GM11168 (cell line): ENCODE data around the gene NPIPB12.
"Not testable (repeated sequence)": the region's sequence is repeated elsewhere in the genome, so short reads cannot be mapped to it uniquely, and the experiment has no call there.

Experiments used
- in situ Hi-C: fragments of 300-500 bp; cut with MboI; formaldehyde crosslinking; loops from one replicate; pipeline ENCODE4 v1.12.0; 2022; ENCODE audit warnings: low sequenced_read_pairs; ENCODE audit not compliant: unreplicated experiment

Gene NPIPB12

DNA sequence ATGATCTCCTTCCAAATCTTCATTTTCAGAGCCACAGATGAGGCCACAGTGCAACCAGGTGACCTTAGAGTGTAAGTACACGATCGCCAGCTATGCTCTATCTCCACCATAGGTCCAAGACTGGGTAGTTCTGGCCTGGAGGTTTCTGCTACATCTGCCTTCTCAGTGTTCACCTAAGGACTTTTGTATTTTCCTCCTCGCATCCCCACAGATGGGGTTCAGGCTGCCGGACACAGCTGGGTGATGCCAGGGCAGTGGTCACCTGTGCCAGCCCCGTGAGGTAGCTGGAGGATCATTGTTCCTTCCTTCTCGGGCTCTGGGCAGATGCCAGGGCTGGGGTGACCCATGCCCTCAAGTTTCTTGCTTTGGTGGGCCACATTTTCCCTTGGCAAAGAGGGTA lies at the start of gene NPIPB12:
NPIPB12 (minus strand) TSS at position 101 of the 400 bp plus-strand sequence.
- in situ Hi-C loops: not testable (repeated sequence)

DNA sequence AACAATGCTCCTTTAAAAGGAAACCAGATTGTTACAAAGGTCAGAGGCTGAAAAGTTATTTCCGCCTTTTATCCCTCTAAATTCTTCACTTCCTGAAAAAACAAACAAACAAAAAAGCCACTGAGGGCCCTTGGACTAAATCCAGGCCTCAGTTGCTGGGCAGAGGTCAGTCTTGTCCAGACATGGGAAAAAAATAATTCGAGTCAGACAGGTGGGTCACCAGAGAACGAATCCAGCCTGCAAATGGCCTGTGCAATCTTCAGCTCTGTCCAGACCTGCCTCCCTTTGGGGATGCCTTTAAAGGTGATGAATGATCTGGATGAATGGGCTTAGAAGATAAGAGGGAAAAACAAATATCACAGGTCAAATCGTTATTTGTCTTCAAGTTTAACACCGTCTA lies 15.3 kb upstream of the NPIPB12 start:
- in situ Hi-C loops: not testable (repeated sequence)

DNA sequence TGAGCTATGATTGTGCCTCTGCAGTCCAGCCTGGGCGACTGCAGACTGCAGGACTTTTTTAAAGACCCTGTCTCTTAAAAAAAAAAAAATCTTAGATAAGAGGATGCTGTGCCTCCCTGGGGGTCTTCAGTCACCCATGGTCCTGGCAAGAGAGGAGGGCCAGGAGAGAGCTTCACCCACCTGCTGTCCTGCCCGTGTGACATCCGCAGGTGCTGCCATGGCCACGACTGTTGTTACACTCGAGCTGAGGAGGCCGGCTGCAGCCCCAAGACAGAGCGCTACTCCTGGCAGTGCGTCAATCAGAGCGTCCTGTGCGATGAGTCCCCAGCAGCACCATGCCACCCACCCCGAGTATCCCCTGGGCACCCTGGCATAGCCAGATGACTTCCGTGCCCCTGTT lies 23.9 kb downstream of the NPIPB12 start:
- in situ Hi-C loops: not testable (repeated sequence)

DNA sequence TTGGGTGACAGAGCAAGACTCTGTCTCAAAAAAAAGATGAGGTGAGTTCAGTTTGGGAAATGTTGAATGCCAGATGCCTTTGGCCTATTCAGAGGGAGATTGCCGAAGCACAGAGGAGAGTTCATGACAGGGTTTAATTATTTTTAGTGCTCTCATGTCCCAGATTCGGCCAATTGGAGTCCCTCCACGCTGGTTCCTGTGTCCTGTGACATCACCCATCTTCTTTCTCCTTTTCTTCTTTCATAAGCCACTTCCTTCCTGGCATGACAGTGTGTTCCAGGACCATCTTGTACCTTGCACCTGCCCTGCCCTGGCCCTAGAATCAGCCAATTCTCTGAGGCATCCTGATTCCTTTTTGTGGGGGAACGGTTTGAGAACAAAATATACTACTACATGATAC lies 34.1 kb downstream of the NPIPB12 start:
- in situ Hi-C loops: loop anchor here (25.0 kb wide), 2 partner anchors 665 to 940 kb away; partner anchors contain the start of gene ZNF771

DNA sequence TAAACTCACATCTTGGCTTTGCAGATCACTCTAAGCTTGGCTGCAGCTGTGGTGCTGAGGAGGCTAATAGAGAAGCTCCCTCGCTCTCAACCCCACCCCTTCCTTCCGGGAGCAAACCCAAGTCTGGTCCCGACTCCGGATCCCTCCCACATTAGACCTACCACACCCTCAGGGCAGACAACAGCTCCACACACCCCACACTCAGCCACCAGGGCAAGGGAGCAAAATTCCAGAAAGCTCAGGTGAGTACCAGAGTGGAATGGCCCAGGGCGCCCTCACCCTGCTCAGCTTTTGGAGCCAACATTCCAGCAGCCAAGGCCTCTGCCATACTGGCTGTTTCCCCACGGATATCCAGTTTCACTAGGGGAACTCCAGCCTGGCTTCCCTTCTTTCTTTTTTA lies 36.5 kb downstream of the NPIPB12 start:
- in situ Hi-C loops: loop anchor here (25.0 kb wide), 2 partner anchors 668 to 943 kb away; partner anchors contain the start of gene ZNF771

- in situ Hi-C loops: loop anchor here (25.0 kb wide), 2 partner anchors 669 to 944 kb away; partner anchors contain the start of gene ZNF771
Observed at GRCh38 chr16:29467654-29468366, 38.4 kb downstream of the NPIPB12 start.

DNA sequence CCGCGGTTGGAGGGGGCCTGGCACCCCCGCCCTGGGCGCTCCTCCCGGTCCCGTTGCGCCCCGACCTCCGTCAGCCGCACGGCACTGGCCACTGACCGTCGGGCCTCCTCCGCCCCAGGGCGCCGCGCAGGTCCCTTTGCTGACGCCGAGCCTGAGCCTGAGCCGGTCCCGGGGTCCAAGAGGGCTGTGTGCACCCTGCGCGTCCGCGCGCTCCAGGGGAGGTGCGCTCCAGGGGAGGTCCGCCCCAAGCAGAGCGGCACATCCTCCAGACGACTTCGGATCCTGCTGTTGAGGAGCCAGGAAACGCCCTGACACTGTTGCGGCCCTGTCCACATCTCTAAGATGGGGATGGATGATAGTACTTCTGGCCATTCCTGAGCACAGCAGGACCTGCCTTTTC lies 39.3 kb downstream of the NPIPB12 start:
- in situ Hi-C loops: loop anchor here (25.0 kb wide), 2 partner anchors 670 to 945 kb away; partner anchors contain the start of gene ZNF771

DNA sequence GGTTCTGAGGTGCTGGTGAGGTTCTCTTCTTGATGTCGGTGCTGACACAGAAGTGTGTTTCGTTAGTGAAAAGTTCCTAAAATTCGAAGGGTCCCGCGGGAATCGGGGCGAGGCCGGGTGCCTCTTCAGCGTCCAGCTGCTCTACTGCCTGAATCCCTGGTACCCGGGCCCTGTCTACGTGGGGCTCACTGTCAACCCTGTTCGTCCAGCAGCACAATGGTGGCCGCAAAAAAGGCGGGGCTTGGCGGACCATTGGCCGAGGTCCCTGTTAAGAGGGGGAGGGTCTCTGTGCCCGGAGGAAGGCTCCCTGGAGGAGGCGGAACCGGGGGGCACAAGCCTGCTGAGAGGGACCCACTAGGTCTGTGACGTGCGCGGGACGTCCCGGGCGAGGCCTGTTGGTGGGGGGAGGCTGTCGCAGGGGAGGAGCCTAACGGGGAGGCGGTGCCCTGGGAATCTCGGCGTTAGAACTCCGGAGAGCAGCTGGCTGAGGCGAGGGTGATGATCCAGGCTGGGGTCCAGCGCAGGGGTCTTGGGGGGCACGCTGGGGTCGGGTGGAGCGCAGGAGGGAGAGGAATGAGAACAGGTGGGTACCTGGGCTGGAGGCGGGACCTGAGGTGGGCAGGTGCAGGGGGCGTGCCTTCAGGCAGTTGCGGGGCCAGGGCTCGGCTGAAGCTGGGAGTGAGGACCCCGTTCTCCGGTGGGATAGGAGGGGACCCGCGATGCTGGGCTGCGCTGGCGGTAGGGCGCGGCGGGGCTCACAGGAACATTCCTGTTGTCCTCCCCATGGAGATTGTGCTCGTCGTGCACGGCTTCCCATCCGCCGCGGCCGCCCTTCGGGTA lies 40.0 kb downstream of the NPIPB12 start:
- in situ Hi-C loops: loop anchor here (25.0 kb wide), 2 partner anchors 671 to 946 kb away; partner anchors contain the start of gene ZNF771

DNA sequence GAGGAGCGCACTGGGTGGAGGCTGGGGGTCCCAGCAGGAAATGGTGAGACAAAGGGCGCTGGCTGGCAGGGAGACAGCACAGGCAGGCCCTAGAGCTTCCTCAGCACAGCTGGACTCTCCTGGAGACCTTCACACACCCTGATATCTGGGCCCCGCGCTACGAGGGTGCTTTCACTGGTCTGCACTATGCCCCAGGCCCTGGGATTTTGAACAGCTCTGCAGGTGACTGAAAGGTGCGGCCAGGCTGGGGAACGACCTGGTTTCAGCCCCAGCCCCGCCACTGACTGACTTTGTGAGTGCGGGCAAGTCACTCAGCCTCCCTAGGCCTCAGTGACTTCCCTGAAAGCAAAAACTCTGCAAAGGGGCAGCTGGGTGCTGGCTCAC lies 45.6 kb downstream of the NPIPB12 start:
- in situ Hi-C loops: loop anchor here (25.0 kb wide), 2 partner anchors 677 to 952 kb away; partner anchors contain the start of gene ZNF771

DNA sequence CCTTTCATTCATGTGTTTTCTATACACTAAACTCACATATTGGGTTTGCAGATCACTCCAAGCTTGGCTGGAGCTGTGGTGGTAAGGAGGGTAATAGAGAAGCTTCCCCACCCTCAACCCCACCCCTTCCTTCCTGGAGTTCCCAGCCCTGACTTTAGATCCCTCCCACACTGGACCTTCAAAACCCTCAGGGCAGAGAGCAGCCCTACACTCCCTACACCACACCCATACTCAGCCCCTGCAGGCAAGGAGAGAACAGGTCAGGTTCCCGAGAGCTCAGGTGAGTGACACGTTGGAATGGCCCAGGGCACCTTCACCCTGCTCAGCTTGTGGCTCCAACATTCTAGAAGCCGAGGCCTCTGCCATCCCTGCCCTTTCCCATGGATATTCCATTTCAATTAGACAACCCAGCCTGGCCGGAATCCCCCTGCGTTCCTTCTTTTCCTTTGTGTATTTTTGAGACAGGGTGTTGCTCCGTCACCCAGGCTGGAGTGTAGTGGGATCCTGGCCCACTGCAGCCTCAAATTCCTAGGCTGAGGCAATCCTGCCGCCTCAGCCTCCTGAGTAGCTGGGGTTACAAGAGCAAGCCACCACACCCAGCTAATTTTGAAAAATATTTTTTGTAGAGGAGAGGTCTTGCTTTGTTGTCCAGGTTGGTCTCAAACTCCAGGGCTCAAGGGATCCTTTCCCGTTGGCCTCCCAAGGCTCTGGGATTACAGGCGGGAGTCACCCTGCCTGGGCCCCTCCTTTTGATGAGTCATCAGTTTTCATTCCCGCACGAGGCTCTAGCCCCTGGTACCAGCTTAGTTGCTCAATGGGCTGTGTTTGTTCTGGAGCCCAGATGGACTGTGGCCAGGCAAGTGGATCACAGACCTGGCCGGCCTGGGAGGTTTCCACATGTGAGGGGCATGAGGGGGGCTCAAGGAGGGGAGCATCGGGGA lies 46.2 kb downstream of the NPIPB12 start, which contains the start of gene SULT1A4:
SULT1A4 (plus strand) TSS at position 208 of the 941 bp plus-strand sequence. CDS start 1,473 bp downstream, outside the sequence.
- in situ Hi-C loops: loop anchor here (10.0 to 25.0 kb wide), 3 partner anchors 677 to 952 kb away; partner anchors contain the start of genes CORO1A and ZNF771

DNA sequence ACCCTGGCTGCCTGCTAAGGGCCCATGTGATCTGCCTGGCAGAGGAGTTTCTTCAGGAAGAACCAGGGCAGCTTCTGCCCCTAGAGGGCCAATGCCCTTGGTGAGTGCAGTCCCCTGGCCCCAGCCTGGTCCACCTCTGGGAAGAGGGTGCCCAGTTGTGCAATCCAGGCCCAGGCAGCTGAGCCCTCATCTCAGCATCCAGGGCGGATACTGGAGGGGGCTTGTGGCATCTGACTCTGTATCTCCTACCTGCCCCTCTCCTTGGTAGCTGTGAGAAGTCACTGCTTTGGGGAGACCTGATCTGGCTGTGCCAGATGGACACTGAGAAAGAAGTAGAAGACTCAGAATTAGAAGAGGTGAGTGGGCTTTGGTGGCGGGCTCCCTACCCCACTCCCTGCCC lies 48.5 kb downstream of the NPIPB12 start:
- in situ Hi-C loops: loop anchor here (10.0 to 25.0 kb wide), 3 partner anchors 680 to 955 kb away; partner anchors contain the start of genes CORO1A and ZNF771

DNA sequence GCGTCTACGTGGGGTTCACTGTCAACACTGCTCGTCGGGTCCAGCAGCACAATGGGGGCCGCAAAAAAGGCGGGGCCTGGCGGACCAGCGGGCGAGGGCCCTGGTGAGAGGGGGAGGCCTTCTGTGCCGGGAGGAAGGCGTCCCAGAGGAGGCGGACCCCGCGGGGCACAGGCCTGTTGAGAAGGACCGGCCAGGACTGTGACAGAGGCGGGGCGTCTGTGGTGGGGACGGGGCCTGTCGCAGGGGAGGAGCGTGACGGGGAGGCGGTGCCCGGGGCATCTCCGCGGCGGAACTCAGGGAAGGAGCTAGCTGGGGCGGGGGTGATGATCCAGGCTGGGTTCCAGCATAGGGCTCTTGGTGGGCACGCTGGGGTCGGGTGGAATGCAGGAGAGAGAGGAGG lies 51.4 kb downstream of the NPIPB12 start:
- in situ Hi-C loops: loop anchor here (10.0 to 25.0 kb wide), 3 partner anchors 682 to 957 kb away; partner anchors contain the start of genes CORO1A and ZNF771

- in situ Hi-C loops: loop anchor here (10.0 to 25.0 kb wide), 3 partner anchors 683 to 958 kb away; partner anchors contain the start of genes CORO1A and ZNF771
Observed at GRCh38 chr16:29454269-29454668, 51.9 kb downstream of the NPIPB12 start, which contains the start of the genes BOLA2 and SLX1B. TSS of gene BOLA2 (minus strand) at chr16:29454351. CDS start at chr16:29454253, 98 bp downstream. TSS of gene SLX1B (plus strand) at chr16:29454533.

DNA sequence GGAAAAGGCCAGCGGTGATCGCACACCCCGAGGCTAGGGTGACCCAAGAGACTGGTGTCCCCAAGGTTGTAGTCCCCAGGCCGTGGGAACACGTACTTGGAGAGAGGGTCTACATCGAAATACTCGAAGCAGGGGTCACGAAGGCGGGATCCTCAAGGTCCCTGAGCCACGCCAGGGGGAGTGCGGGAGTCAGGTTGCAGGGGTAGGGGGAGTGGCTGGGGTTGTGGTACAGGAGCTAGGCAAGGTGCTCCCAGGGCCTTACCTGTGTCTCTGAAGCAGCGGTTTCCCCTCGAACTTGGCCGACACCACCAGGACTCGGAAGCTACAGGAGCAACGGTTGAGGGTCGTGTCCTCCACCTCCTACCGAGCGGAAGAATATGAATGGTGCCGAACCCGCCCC lies 52.5 kb downstream of the NPIPB12 start:
- in situ Hi-C loops: loop anchor here (10.0 to 25.0 kb wide), 3 partner anchors 684 to 959 kb away; partner anchors contain the start of genes CORO1A and ZNF771
